Mesendoderm (in vitro differentiated cells): Measurements from ENCODE around the gene MRTFA.

Experiments
- DNase-seq: peaks from one replicate; pipeline ENCODE4 v3.0.0; 2013
- H2AK5ac ChIP-seq: 2 replicates; pipeline ENCODE4 v1.6.1; 2013; ENCODE audit warnings: low read length, inconsistent platforms
- H2BK120ac ChIP-seq: 2 replicates; pipeline ENCODE4 v1.6.1; 2013; ENCODE audit warnings: low read depth, mild to moderate bottlenecking, low read length, moderate library complexity, mixed read lengths
- H2BK15ac ChIP-seq: replicated peaks from 2 replicates; pipeline ENCODE4 v1.6.1; 2013; ENCODE audit warnings: low read depth, mild to moderate bottlenecking, moderate library complexity
- H2BK5ac ChIP-seq: 2 replicates; pipeline ENCODE4 v1.6.1; 2013; ENCODE audit warnings: low read length, inconsistent platforms
- H3K18ac ChIP-seq: 2 replicates; pipeline ENCODE4 v1.6.1; 2013; ENCODE audit warnings: mild to moderate bottlenecking, low read length, mixed read lengths
- H3K23ac ChIP-seq: one replicate; pipeline ENCODE4 v1.6.1; 2013; ENCODE audit warnings: low read length
- H3K27ac ChIP-seq: 2 replicates; pipeline ENCODE4 v1.5.1; 2013; ENCODE audit warnings: low read depth, mild to moderate bottlenecking, inconsistent platforms, low read length, moderate library complexity
- H3K27me3 ChIP-seq: 2 replicates; pipeline ENCODE4 v1.6.1; 2013; ENCODE audit warnings: low read length, control low read depth, mild to moderate bottlenecking, inconsistent platforms; ENCODE audit not compliant: insufficient read depth, poor library complexity
- H3K36me3 ChIP-seq: 2 replicates; pipeline ENCODE4 v1.6.1; 2013; ENCODE audit warnings: low read length, inconsistent platforms; ENCODE audit not compliant: control insufficient read depth, insufficient read depth
- H3K4ac ChIP-seq: one replicate; pipeline ENCODE4 v1.6.1; 2013; ENCODE audit warnings: low read depth, mild to moderate bottlenecking, low read length, moderate library complexity
- H3K4me1 ChIP-seq: 2 replicates; pipeline ENCODE4 v1.6.1; 2013; ENCODE audit warnings: low read depth, low read length, inconsistent platforms; ENCODE audit not compliant: control insufficient read depth
- H3K4me2 ChIP-seq: 2 replicates; pipeline ENCODE4 v1.6.1; 2013; ENCODE audit warnings: low read length
- H3K4me3 ChIP-seq: 2 replicates; pipeline ENCODE4 v1.5.1; 2013; ENCODE audit warnings: mild to moderate bottlenecking, low read length
- H3K56ac ChIP-seq: one replicate; pipeline ENCODE4 v1.6.1; 2013; ENCODE audit warnings: low read length
- H3K79me1 ChIP-seq: 2 replicates; pipeline ENCODE4 v1.6.1; 2013; ENCODE audit warnings: low read length, inconsistent platforms
- H3K79me2 ChIP-seq: 2 replicates; pipeline ENCODE4 v1.6.1; 2013; ENCODE audit warnings: mild to moderate bottlenecking, low read length; ENCODE audit not compliant: control insufficient read depth, insufficient read depth
- H3K9ac ChIP-seq: 2 replicates; pipeline ENCODE4 v1.6.1; 2013; ENCODE audit warnings: low read length, inconsistent platforms
- H4K5ac ChIP-seq: one replicate; pipeline ENCODE4 v1.6.1; 2013; ENCODE audit warnings: low read length
- H4K8ac ChIP-seq: one replicate; pipeline ENCODE4 v1.6.1; 2013; ENCODE audit warnings: low read depth, mild to moderate bottlenecking, control low read depth, low read length, moderate library complexity
- WGBS: extraction: QIAGEN DNeasy Blood & Tissue Kit; methylation state at CpG from one replicate; pipeline ENCODE4 v1.1.7; 2013; ENCODE audit warnings: low lambda C conversion rate, missing lambda C conversion rate; ENCODE audit not compliant: insufficient coverage; ENCODE audit errors: extremely low coverage; 5-methylcytosine and 5-hydroxymethylcytosine counted together

The MRTFA gene

GRCh38 chr22:40522141-40522540 is 114.4 kb downstream of the MRTFA start:
- Histone ChIP-seq H2BK120ac (no peak overlapping the region), H4K5ac (no peak overlapping the region), H3K4me2 (no peak overlapping the region), H2AK5ac (no peak overlapping the region), H3K23ac (no peak overlapping the region), H3K27me3 (no peaks in the 10 kb centered on the region), H3K4me1 (peaks cover 2% of the 10 kb centered on the region), H4K8ac (no peak overlapping the region), H3K4me3 (no peak overlapping the region), H2BK15ac (no peak overlapping the region), H3K79me1 (peaks cover 3% of the 10 kb centered on the region), H3K56ac (no peak overlapping the region), H3K27ac (no peak overlapping the region), H3K4ac (no peak overlapping the region), H2BK5ac (no peak overlapping the region), H3K18ac (no peak overlapping the region), H3K36me3 (no peaks in the 10 kb centered on the region), H3K9ac (no peak overlapping the region), H3K79me2 (peaks cover 1% of the 10 kb centered on the region)
- no peak for DNase-seq
- no CpG with 5 or more reads among the region's 2 CpGs for whole genome bisulfite sequencing

GRCh38 chr22:40521046-40521445 is 115.5 kb downstream of the MRTFA start:
- H3K79me2 ChIP-seq, result peaks cover 1% of the 10 kb centered on the region
- no peaks in the 10 kb centered on the region for H3K27me3 ChIP-seq
- WGBS, result no CpG with 5 or more reads among the region's 1 CpG

GRCh38 chr22:40520562-40520961 is 116.0 kb downstream of the MRTFA start:
- no CpG with 5 or more reads among the region's 2 CpGs for WGBS
- H3K18ac ChIP-seq, result no peak overlapping the region
- H2BK120ac ChIP-seq, result no peak overlapping the region
- H3K27me3 ChIP-seq, result no peaks in the 10 kb centered on the region
- peaks cover 2% of the 10 kb centered on the region for H3K4me1 ChIP-seq
- H2BK15ac ChIP-seq, result no peak overlapping the region
- H3K56ac ChIP-seq, result no peak overlapping the region
- no peak overlapping the region for H4K8ac ChIP-seq
- no peak overlapping the region for H3K4me3 ChIP-seq
- H3K23ac ChIP-seq, result no peak overlapping the region
- no peak overlapping the region for H3K27ac ChIP-seq
- H3K79me2 ChIP-seq, result peaks cover 1% of the 10 kb centered on the region
- peaks cover 3% of the 10 kb centered on the region for H3K79me1 ChIP-seq
- H2AK5ac ChIP-seq, result no peak overlapping the region
- no peak overlapping the region for H3K9ac ChIP-seq
- no peaks in the 10 kb centered on the region for H3K36me3 ChIP-seq
- no peak overlapping the region for H3K4me2 ChIP-seq
- H4K5ac ChIP-seq, result no peak overlapping the region
- no peak overlapping the region for H2BK5ac ChIP-seq
- no peak overlapping the region for H3K4ac ChIP-seq
- no peak for DNase-seq

More at GRCh38 chr22:40521046-40521445, 115.5 kb downstream of the MRTFA start:
- H2AK5ac ChIP-seq, result no peak overlapping the region
- no peak overlapping the region for H3K56ac ChIP-seq
- no peaks in the 10 kb centered on the region for H3K36me3 ChIP-seq
- H3K4ac ChIP-seq, result no peak overlapping the region
- H3K4me3 ChIP-seq, result no peak overlapping the region
- no peak overlapping the region for H4K5ac ChIP-seq
- no peak overlapping the region for H2BK120ac ChIP-seq
- no peak overlapping the region for H3K27ac ChIP-seq
- H3K4me1 ChIP-seq, result peaks cover 2% of the 10 kb centered on the region
- DNase-seq, result no peak
- H3K23ac ChIP-seq, result no peak overlapping the region
- H2BK15ac ChIP-seq, result no peak overlapping the region
- H3K9ac ChIP-seq, result no peak overlapping the region
- peaks cover 3% of the 10 kb centered on the region for H3K79me1 ChIP-seq
- no peak overlapping the region for H3K18ac ChIP-seq
- no peak overlapping the region for H4K8ac ChIP-seq
- no peak overlapping the region for H2BK5ac ChIP-seq
- H3K4me2 ChIP-seq, result no peak overlapping the region

GRCh38 chr22:40519948-40520331 is 116.6 kb downstream of the MRTFA start:
- H3K27ac ChIP-seq, result no peak overlapping the region
- no peak overlapping the region for H3K4me2 ChIP-seq
- H3K4ac ChIP-seq, result no peak overlapping the region
- no peak overlapping the region for H3K18ac ChIP-seq
- H3K79me2 ChIP-seq, result peaks cover 1% of the 10 kb centered on the region
- no peak overlapping the region for H2BK5ac ChIP-seq
- no peak for DNase-seq
- no peak overlapping the region for H4K5ac ChIP-seq
- H3K56ac ChIP-seq, result no peak overlapping the region
- peaks cover 3% of the 10 kb centered on the region for H3K79me1 ChIP-seq
- 100% methylated on average over 1 of the region's 3 CpGs for WGBS
- no peaks in the 10 kb centered on the region for H3K36me3 ChIP-seq
- no peak overlapping the region for H4K8ac ChIP-seq
- no peak overlapping the region for H3K23ac ChIP-seq
- H2BK15ac ChIP-seq, result no peak overlapping the region
- H3K4me3 ChIP-seq, result no peak overlapping the region
- no peak overlapping the region for H2BK120ac ChIP-seq
- no peak overlapping the region for H3K9ac ChIP-seq
- H3K27me3 ChIP-seq, result no peaks in the 10 kb centered on the region
- H3K4me1 ChIP-seq, result peaks cover 2% of the 10 kb centered on the region
- no peak overlapping the region for H2AK5ac ChIP-seq

- Histone ChIP-seq H3K27ac (no peak overlapping the region), H3K4ac (no peak overlapping the region), H4K8ac (no peak overlapping the region), H2BK15ac (no peak overlapping the region), H4K5ac (no peak overlapping the region), H2AK5ac (no peak overlapping the region), H3K4me3 (no peak overlapping the region), H3K4me2 (no peak overlapping the region), H3K9ac (no peak overlapping the region), H3K36me3 (no peaks in the 10 kb centered on the region), H2BK120ac (no peak overlapping the region), H3K18ac (no peak overlapping the region), H3K56ac (no peak overlapping the region), H3K27me3 (no peaks in the 10 kb centered on the region), H3K79me1 (peaks cover 3% of the 10 kb centered on the region), H3K23ac (no peak overlapping the region), H3K4me1 (peaks cover 2% of the 10 kb centered on the region), H2BK5ac (no peak overlapping the region), H3K79me2 (peaks cover 1% of the 10 kb centered on the region)
- DNase-seq, result no peak
- no CpG with 5 or more reads among the region's 5 CpGs for WGBS
Observed at GRCh38 chr22:40519284-40519947, 117.1 kb downstream of the MRTFA start.

- H4K5ac ChIP-seq, result no peak overlapping the region
- no peak overlapping the region for H4K8ac ChIP-seq
- H3K36me3 ChIP-seq, result no peaks in the 10 kb centered on the region
- H3K56ac ChIP-seq, result no peak overlapping the region
- H3K18ac ChIP-seq, result no peak overlapping the region
- no peak overlapping the region for H2BK120ac ChIP-seq
- H3K27ac ChIP-seq, result no peak overlapping the region
- H2BK5ac ChIP-seq, result no peak overlapping the region
- no peak overlapping the region for H3K4ac ChIP-seq
- DNase-seq, result no peak
- H3K79me2 ChIP-seq, result peaks cover 1% of the 10 kb centered on the region
- peaks cover 3% of the 10 kb centered on the region for H3K79me1 ChIP-seq
- H3K4me2 ChIP-seq, result no peak overlapping the region
- H3K23ac ChIP-seq, result no peak overlapping the region
- H3K4me1 ChIP-seq, result peaks cover 2% of the 10 kb centered on the region
- no peak overlapping the region for H2BK15ac ChIP-seq
- no peak overlapping the region for H3K9ac ChIP-seq
- no CpG with 5 or more reads among the region's 4 CpGs for WGBS
- H3K4me3 ChIP-seq, result no peak overlapping the region
- H2AK5ac ChIP-seq, result no peak overlapping the region
- no peaks in the 10 kb centered on the region for H3K27me3 ChIP-seq
Observed at GRCh38 chr22:40518840-40519239, 117.7 kb downstream of the MRTFA start.
